ENCODE measurements around the gene KRT9.

KRT9 gene

DNA sequence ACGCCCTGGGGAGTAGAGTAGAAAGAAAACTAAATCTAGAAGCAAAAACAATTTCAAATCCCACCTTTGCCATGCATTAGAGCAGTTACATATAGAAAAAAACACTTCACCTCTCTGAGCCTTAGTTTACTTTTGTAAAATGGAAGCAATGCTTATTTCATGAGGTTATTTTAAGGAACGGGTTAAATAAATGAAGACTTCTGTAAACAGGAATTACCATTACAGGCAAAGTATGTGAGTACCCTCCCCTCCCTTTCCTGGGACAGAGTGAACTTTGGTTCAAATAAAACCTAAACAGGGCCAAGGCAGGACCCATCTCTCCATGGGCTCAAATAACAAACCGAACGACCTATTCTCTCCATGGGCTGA, 48.6 kb downstream of the KRT9 start:
- no peak for DNase-seq

DNA sequence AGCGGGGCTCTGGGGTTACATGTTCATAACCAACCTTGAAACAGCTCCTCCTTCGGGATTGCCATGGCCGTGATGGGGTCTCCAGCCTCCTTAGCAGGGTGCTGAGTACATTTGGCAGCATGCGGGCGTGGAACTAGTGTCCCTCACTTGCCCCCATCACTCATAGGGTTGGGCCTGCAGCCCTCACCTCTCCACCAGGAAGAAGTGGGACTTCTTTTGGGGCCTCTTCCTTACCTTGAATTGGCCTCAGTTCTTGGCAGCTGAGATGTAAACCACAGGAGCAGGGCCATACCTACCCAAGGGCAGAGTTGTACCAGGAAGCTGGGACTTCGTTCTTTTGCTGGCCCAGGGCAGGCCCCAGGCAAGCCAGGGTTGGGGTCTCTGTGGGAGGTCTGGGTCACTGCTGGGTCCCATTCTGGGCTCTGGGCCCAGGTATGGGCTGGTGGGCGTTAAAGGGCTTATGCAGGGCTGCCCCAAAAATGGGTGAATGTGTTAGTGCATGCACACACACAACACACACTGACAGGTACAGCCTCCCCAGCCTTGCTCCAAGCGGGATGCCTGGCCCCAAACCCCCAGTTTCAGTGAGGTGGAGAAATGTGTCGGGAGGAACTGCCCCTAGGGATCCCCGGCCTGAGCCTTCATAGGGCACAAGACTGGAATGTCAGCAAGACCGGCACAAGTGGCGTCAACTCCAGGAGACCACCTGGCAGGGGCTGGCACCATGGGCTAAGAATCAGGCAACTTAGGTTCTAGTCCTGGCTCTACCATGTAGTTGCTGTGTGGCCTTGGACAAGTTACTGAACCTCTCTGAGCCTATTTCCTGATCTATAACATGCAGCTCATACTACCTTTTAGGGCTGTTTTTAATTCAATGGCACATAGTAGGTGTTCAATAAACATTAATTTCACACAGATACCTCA, 49.3 kb downstream of the KRT9 start:
- DNase-seq: no peak

DNA sequence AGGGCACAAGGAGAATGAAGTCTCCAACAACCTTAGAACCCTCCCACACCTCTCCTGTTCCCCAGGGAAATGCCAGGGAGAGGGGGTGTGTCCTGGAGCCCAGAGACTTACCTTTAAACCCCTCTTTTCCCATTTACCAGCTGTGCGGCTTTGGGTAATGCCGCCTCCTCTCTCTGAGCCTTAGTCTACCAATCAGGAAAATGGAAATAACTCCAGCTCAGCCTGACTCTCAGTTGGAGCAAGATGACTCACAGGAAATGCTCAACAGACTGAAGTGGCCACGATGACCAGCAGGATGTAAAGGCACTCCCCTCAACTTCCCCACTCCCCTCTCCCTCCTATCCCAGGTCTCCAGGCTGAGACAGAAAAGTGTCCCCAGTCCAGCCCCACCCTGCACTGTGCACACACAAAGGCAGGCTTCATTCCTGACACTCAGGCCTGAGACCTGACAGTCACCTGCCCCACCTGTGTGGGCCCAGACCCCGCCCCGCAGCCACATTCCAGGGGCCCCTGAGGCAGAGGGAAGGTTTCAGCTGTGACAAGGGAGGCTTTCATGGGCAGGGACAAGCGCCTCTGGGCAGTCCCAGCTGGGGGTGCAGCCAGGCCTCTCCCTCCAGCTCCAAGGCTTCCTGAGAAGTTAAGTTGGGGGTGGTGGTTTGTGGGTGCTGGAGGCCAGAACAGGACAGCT, 50.1 kb downstream of the KRT9 start:
- DNase-seq: no peak

DNA sequence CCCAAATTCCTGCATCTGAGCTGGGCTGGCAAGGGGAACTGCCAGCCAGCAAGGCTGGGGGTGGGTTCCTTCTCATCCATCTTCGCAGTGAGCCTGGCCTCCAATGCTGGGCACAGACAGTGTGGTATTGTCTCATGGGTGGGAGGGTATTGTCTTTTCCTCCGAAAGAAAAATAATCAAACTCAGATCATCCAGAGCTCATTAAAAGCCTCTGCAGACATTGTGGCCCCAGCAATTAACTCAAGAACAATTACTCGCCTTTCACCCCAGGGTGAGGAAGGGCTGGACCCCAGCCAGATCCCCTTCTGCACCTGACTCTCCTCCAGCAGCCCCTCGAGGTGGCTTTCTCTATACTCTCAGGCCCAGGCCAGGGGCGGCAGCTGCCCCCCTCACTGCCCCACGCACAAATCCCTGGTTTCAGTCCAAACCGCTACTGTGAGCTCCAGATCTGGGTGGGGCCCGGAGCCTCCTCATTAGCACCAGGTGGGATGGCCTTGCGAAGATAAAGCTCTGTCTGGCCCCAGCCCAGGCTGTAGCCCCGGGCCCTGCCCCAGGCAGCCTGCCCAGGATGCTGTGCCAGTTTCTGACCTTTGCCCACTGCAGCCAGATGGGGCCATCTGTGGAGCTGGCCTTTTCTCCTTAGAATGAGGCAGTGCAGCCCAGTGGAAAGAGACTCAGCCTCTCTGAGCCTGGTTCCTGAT, 50.9 kb downstream of the KRT9 start:
- DNase-seq: no peak

DNA sequence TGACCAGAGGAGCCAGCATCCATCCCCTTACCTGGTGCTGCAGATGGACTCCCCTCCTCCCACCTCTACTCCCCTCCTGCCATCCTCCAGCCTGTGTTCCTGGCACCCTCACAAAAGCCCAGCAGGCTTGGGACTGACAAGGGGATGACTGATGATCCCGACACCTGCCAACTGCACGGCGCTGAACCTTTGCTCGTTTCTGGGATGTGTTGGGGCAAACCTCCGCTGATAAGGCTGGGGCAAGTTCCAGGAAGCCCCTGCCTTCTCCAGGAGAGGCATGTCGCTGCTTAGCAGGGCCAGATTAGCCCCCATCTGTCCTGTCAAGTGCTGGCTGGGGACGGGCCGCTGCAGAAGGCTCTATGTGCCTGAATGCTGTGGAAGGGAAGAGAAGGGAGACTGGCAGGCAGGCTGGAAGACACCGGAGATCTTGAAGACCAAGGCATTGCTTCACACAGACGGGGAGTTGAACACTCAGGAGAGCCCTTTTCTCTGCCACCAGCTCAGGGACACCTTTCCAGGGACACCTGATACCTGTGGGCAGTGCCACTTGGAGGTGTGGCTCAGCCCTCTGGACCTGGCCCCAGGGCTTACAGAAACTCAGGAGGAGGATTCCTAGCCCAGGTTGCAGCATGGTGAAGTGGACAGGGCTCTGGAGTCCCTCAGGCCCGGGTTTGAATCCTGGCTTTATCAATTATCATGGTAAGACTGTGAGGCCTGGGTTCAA, 52.2 kb downstream of the KRT9 start:
- peak; percentile 32 for DNase-seq

DNA sequence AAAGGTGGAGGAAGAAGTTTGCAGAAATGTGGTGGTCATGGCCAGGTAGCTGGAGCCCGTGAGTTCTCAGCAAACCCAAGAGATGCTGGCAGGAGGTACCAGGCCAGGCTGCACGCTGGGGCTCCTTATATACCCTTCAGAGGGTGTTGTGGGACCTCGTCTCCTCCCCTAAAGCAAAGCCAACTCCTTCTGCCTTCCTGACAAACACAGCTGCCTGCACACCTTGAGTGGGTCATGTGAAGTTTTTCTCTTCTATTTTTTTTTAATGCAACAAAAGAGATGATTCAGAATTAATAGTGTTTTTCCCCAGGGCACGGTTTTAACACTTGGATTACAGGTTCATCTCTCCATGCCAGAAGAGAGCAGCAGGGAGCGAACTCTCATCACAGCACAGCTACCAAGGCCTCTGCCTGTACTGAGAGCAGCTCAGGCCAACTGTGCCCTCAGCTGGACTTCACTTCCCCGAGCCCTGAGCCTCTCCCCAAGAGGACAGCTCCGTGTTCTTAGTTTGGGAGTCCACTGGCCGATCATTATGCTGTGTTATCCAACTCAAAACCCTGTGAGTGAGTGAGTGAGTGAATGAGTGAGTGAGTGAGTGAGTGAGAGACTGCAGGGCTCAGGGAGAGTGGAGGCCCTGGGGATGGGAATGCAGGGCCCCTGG, 52.9 kb downstream of the KRT9 start, which contains the start of gene KRT15:
Gene KRT15 (minus strand): TSS at position 102 of the 661 bp plus-strand sequence. CDS start 63 bp downstream, at position 39.
- no peak for DNase-seq

DNA sequence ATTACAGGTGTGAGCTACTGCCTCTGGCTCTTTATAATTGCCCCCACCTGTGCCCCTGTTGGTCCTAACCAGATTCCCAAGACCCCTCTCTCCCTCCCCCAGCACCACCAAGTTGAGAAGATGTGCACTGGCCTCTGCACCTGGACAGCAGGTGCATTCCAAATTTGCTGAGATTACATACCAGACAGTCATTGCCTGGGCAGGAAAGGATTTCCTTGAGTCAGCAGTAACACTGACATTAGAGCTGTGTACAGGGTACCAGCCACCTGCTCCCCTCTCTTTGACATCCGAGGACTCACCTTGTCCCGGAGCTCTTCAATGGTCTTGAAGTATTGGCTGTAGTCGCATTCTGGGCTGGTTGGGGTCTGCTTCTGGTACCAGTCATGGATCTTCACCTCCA, 53.8 kb downstream of the KRT9 start:
- DNase-seq: no peak

DNA sequence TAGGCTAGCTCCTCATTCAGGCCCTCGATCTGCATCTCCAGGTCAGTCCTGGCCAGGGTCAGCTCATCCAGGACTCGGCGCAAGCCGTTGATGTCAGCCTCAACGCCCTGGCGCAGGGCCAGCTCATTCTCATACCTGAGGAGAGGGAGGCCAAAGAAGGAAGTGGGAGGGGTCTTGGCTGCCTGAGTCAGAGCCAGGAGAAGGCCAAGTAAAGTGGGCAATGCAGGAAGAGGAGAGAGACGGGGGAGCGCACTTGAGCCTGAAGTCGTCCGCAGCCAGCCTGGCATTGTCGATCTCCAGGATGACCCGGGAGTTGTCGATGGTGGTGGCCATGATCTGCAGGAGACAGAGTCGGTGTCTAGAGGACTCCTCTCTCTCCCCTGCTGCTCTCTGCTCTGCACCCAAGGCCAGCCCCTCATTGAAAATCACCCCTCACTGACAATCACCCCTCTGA, 55.0 kb downstream of the KRT9 start:
- no peak for DNase-seq

DNA sequence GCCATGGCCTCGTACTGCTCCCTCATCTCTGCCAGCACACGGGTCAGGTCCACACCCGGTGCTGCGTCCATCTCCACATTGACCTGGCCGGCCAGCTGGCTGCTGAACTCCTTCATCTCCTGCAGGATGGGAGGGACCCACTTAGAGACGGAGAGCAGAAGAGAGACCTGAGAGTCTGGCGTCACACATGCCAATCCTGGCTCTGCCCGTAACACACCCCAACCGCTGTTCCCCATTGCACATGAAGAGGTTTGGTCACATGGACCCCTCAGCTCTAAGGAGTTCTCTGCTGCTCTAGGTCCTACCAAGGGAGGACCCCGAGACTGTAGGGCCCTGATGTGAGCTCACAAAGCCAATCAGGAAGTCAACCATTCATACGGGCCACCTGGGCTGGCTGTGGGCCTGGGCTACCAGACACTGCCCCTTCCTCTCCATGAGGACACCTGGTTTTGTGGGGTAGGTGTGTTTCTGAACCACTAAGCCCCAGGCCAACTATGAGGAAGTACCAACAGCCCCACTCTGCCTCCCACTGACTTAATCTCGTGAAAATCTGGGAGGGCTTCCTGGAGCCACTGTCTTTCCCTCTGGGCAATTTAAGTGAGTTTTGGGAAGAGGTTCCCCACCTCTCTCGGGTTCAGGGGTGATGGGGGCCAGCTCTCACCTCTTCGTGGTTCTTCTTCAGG, 55.6 kb downstream of the KRT9 start:
- DNase-seq: no peak

Data from NCI-H510A (cell line).